GM18873 (cell line): ENCODE measurements around the gene ANKRD34A.

ENCODE experiments used
- ATAC-seq: cut with Tn5 transposase; IDR thresholded peaks from one replicate; pipeline ENCODE4 v1.9.1; 2021; ENCODE audit warnings: mild to moderate bottlenecking, moderate library complexity, moderate number of reproducible peaks; ENCODE audit not compliant: unreplicated experiment, low FRiP score

Gene ANKRD34A

GRCh38 chr1:145991735-145992412 lies 27.5 kb upstream of the ANKRD34A start:
- ATAC-seq, result no peak

GRCh38 chr1:145990249-145990855 lies 26.0 kb upstream of the ANKRD34A start:
- ATAC-seq, result no peak

GRCh38 chr1:145988773-145989172 lies 24.4 kb upstream of the ANKRD34A start:
- no peak for ATAC-seq

GRCh38 chr1:145987926-145988325 lies 23.6 kb upstream of the ANKRD34A start:
- no peak for ATAC-seq

- no peak for ATAC-seq
Measured at GRCh38 chr1:145986551-145986950, 22.2 kb upstream of the ANKRD34A start.

- no peak for ATAC-seq
Measured at GRCh38 chr1:145985502-145986439, 21.4 kb upstream of the ANKRD34A start.

- no peak for ATAC-seq
Measured at GRCh38 chr1:145985129-145985501, 20.7 kb upstream of the ANKRD34A start.

GRCh38 chr1:145983960-145984830 lies 19.8 kb upstream of the ANKRD34A start:
- no peak for ATAC-seq

- ATAC-seq, result no peak
Measured at GRCh38 chr1:145983206-145983675, 18.9 kb upstream of the ANKRD34A start.

GRCh38 chr1:145982010-145982723 lies 17.8 kb upstream of the ANKRD34A start:
- ATAC-seq, result no peak

- no peak for ATAC-seq
Measured at GRCh38 chr1:145980457-145980994, 16.2 kb upstream of the ANKRD34A start.

- ATAC-seq, result no peak
Measured at GRCh38 chr1:145979746-145980456, 15.5 kb upstream of the ANKRD34A start.

GRCh38 chr1:145978854-145979745 lies 14.7 kb upstream of the ANKRD34A start:
- peak; percentile 74 for ATAC-seq

- ATAC-seq, result no peak
Measured at GRCh38 chr1:145978471-145978853, 14.1 kb upstream of the ANKRD34A start.

GRCh38 chr1:145977486-145978470 lies 13.4 kb upstream of the ANKRD34A start:
- ATAC-seq, result peak; percentile 35

GRCh38 chr1:145977016-145977415 lies 12.6 kb upstream of the ANKRD34A start:
- no peak for ATAC-seq

GRCh38 chr1:145975216-145975615 lies 10.8 kb upstream of the ANKRD34A start:
- no peak for ATAC-seq
